ENCODE results near the gene SLC24A4. TPM values are rescaled to one million over a fixed set of nuclear protein-coding genes. Genes with fewer than 3 reads are reported as not detected.
A peak's percentile ranks its signal among the peaks of the same experiment; 100 is the strongest.

Gene SLC24A4
- total and polyA plus RNA-seq, 12 donors = 0.08 to 0.74 (median 0.24) TPM

DNA sequence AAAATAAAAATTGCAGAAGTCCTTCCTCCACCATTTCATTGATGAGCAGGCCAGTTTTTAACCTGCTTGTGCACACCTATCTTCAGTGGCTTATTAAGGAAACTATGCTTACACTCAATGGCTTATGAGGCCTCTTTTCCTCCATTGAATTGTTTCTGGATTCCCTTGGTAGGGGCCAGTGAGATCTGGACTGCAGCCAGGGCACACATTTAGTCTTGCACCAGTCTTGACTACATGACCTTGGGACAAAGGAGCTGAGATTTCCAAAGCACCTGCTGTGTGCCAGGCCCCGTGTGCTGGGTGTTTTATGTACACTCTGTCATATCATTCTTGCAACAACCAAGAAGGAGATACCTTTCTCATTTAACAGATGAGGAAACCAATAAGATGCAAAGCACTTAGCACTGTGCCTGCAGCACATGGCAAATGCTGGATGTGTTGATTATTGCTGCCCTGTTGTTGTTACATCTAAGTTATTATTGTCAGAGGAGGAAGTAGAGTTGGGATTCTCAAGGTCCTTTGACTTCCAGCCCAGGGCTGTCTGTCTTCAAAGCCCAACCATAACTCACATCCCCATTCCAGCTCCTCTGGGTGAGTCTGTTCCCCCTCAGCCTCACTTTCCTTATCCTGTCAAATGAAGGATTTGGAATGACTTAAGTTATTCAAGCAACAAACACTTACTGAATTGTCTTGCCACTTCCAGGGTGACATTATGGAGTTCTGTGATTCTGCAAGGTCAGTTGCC is 159.0 kb downstream of the SLC24A4 start:
- WGBS, 2 donors = 32 to 44% methylated on average over 1 of the region's 1 CpG
- intact Hi-C loops (cut with DNase I) = no loop called here
- Histone ChIP-seq H3K4me3 (no peak overlapping the region), H3K4me1 (peaks cover 0 to 20% (median 10%) of the 10 kb centered on the region in 9 donors), H3K27me3 (peaks cover 0 to 3% (median 0%) of the 10 kb centered on the region in 7 donors), H3K36me3 (no peaks in the 10 kb centered on the region), H3K9me3 (no peaks in the 10 kb centered on the region), H3K27ac (peak overlapping the region in 1 of 10 donors; percentile 5)
- TF ChIP-seq, protein P1, sequence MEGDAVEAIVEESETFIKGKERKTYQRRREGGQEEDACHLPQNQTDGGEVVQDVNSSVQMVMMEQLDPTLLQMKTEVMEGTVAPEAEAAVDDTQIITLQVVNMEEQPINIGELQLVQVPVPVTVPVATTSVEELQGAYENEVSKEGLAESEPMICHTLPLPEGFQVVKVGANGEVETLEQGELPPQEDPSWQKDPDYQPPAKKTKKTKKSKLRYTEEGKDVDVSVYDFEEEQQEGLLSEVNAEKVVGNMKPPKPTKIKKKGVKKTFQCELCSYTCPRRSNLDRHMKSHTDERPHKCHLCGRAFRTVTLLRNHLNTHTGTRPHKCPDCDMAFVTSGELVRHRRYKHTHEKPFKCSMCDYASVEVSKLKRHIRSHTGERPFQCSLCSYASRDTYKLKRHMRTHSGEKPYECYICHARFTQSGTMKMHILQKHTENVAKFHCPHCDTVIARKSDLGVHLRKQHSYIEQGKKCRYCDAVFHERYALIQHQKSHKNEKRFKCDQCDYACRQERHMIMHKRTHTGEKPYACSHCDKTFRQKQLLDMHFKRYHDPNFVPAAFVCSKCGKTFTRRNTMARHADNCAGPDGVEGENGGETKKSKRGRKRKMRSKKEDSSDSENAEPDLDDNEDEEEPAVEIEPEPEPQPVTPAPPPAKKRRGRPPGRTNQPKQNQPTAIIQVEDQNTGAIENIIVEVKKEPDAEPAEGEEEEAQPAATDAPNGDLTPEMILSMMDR (IDR thresholded peaks at IDR 0.05) = no peak
- no peak for DNase-seq
- ATAC-seq = peak in 5 of 8 donors; percentile 27 to 74 (median 52)

DNA sequence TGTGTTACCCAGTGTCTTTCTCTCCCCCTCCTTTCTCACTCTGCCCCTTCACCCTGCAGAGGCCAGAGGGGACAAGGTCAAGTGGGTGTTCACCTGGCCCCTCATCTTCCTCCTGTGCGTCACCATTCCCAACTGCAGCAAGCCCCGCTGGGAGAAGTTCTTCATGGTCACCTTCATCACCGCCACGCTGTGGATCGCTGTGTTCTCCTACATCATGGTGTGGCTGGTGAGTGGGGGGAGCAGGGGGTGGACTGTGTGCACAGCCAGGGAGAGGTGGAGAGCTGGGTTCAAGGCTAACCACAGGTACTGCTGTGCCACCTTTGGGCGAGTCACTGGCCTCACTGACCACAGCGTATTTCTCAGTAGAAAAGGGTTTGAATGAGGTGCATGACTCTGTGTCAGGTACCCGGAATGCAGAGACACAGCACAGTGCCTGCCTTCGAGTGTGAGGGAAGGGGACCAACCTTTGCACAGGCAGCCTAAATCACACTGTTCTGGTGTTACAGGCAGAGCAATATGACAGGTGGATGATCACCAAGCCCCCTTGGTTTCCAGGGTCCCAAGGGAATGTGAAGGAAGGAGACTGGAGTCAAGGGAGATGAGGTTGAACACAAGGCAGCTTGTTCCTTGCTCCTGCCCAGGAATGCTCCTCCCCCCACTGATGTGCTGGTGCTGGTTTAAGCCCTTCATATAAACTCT is 159.8 kb downstream of the SLC24A4 start:
- Histone ChIP-seq H3K36me3 (no peaks in the 10 kb centered on the region), H3K27me3 (peaks cover 0 to 3% (median 0%) of the 10 kb centered on the region in 7 donors), H3K4me3 (no peak overlapping the region), H3K9me3 (no peaks in the 10 kb centered on the region), H3K4me1 (peaks cover 0 to 27% (median 16%) of the 10 kb centered on the region in 9 donors), H3K27ac (no peak overlapping the region)
- TF ChIP-seq, protein P1 (IDR thresholded peaks at IDR 0.05) = no peak
- DNase-seq = no peak
- intact Hi-C loops (cut with DNase I) = no loop called here
- WGBS, 2 donors = 96 to 97% methylated on average over 9 of the region's 9 CpGs
- no peak for ATAC-seq

DNA sequence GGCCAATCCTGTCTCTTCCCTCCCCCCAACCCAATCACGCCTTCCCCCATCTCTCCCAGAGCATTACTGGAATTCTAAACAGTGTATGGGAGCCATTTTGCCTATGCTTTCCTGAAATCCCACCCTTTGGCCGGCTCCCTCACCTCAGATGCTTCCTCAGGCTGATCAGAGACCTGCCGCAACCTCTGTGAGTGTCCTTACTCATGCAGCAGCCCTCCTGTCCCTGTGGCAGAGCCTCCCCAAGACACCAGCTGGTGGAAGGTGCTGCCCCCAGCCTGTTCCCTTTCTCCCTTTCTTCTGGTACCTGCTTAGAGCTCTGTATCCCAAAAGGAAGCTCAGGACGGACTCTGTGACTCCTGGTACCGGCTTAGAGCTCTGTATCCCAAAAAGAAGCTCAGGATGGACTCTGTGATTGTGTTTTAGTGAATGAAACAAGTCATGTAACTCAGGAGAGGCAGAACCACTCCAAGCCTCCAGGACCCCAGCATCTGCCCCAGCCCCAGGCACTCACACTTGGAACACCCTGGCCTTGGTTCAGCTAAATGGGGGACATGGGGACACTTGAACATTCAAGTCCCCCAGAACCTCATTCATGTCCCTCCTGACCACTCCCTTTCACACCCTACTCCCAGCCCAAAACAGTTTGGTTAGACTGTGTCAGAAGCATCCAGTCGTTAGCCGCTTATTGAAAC is 161.3 kb downstream of the SLC24A4 start:
- ATAC-seq (no peak), DNase-seq (peak in 1 of 2 donors; percentile 2)
- H3K27me3 ChIP-seq = peaks cover 0 to 3% (median 0%) of the 10 kb centered on the region in 7 donors
- no peaks in the 10 kb centered on the region for H3K36me3 ChIP-seq
- peaks cover 0 to 34% (median 17%) of the 10 kb centered on the region in 9 donors for H3K4me1 ChIP-seq
- TF ChIP-seq, protein P1 (IDR thresholded peaks at IDR 0.05) = no peak
- no peak overlapping the region for H3K27ac ChIP-seq
- H3K9me3 ChIP-seq = no peaks in the 10 kb centered on the region
- no peak overlapping the region for H3K4me3 ChIP-seq
- intact Hi-C loops (cut with DNase I) = no loop called here
- 92% methylated on average over 7 of the region's 7 CpGs for WGBS, 2 donors

DNA sequence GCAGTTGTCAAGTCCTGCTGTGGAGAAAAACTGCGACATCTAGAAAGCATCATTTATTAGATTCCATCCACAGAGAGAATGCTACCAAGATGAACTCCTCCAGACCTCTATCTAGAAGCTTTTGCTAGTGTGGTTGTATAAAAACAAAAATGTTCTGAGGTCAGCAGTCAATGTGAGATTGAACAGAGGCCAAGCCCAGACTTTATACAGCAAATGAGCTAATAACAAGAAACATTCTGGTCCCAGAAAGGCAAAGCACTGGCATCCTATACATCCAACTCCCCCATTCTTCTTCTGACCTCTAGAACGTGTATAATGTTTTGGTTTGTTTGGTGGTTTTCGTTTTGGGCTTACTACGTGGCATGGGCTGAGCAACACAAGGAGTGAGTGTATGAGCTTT is 163.9 kb downstream of the SLC24A4 start:
- ATAC-seq (no peak), DNase-seq (no peak)
- no peaks in the 10 kb centered on the region for H3K36me3 ChIP-seq
- WGBS, 2 donors = 80 to 86% methylated on average over 4 of the region's 4 CpGs
- intact Hi-C loops (cut with DNase I) = no loop called here
- H3K9me3 ChIP-seq = no peaks in the 10 kb centered on the region
- TF ChIP-seq, protein P1 (IDR thresholded peaks at IDR 0.05) = no peak
- peaks cover 0 to 3% (median 0%) of the 10 kb centered on the region in 7 donors for H3K27me3 ChIP-seq
- no peak overlapping the region for H3K4me3 ChIP-seq
- peaks cover 0 to 45% (median 22%) of the 10 kb centered on the region in 9 donors for H3K4me1 ChIP-seq
- peak overlapping the region in 1 of 10 donors; percentile 63 for H3K27ac ChIP-seq

All from heart right ventricle (tissue), 16 donors.